Nephron progenitor cell (in vitro differentiated cells): Measurements from ENCODE around the gene KIF16B.
"Not testable (repeated sequence)": the region's sequence is repeated elsewhere in the genome, so short reads cannot be mapped to it uniquely, and the experiment has no call there.

ENCODE experiments used
- DNase-seq: peaks from one replicate; pipeline ENCODE4 v3.0.0; 2021
- H3K27ac Mint-ChIP-seq: 2 replicates; pipeline ENCODE4 v1.8.0; 2021; ENCODE audit warnings: mild to moderate bottlenecking, moderate library complexity, mixed read lengths
- H3K27me3 Mint-ChIP-seq: 2 replicates; pipeline ENCODE4 v1.8.0; 2021; ENCODE audit warnings: mild to moderate bottlenecking, low read depth, mixed read lengths; ENCODE audit not compliant: poor library complexity
- H3K36me3 Mint-ChIP-seq: 2 replicates; pipeline ENCODE4 v1.8.0; 2021; ENCODE audit warnings: low read depth, mixed read lengths
- H3K4me1 Mint-ChIP-seq: 2 replicates; pipeline ENCODE4 v1.8.0; 2021; ENCODE audit warnings: mixed read lengths
- H3K4me3 Mint-ChIP-seq: 2 replicates; pipeline ENCODE4 v1.8.0; 2021; ENCODE audit warnings: mild to moderate bottlenecking, moderate library complexity, mixed read lengths
- H3K9me3 Mint-ChIP-seq: 2 replicates; pipeline ENCODE4 v1.8.0; 2021; ENCODE audit warnings: mild to moderate bottlenecking, moderate library complexity, mixed read lengths
- TF ChIP-seq, protein P1 (sequence below): fragments of 200-600 bp; sonication (generic); IDR thresholded peaks from 2 replicates; pipeline ENCODE4 v1.5.0; 2021; ENCODE audit warnings: antibody characterized with exemption

Gene KIF16B

DNA sequence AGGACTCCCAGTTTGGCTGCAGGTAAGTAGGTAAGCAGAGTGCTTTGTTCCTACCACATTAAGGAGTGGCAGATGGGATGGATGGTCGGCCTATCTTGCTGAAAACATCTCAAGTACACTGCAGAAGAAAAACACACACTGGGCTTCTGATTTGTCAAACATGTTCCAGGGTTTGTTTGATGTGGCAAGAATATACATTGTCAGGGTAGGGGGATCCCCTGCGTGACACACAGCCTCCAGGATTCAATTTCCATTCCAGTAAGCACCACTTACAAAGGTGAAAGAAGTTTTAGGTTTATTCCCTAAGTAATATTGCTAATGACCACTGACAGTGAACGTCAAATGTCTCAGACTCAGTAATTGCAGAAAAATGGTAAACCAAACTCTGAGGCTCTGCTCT lies 26.0 kb upstream of the KIF16B start:
- Mint-ChIP-seq H3K36me3 (no peaks in the 10 kb centered on the region), H3K4me1 (no peaks in the 10 kb centered on the region), H3K27ac (no peak overlapping the region), H3K4me3 (no peak overlapping the region), H3K9me3 (no peaks in the 10 kb centered on the region), H3K27me3 (peaks cover 13% of the 10 kb centered on the region)
- DNase-seq: no peak
- TF ChIP-seq, protein P1, sequence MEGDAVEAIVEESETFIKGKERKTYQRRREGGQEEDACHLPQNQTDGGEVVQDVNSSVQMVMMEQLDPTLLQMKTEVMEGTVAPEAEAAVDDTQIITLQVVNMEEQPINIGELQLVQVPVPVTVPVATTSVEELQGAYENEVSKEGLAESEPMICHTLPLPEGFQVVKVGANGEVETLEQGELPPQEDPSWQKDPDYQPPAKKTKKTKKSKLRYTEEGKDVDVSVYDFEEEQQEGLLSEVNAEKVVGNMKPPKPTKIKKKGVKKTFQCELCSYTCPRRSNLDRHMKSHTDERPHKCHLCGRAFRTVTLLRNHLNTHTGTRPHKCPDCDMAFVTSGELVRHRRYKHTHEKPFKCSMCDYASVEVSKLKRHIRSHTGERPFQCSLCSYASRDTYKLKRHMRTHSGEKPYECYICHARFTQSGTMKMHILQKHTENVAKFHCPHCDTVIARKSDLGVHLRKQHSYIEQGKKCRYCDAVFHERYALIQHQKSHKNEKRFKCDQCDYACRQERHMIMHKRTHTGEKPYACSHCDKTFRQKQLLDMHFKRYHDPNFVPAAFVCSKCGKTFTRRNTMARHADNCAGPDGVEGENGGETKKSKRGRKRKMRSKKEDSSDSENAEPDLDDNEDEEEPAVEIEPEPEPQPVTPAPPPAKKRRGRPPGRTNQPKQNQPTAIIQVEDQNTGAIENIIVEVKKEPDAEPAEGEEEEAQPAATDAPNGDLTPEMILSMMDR: no peak

DNA sequence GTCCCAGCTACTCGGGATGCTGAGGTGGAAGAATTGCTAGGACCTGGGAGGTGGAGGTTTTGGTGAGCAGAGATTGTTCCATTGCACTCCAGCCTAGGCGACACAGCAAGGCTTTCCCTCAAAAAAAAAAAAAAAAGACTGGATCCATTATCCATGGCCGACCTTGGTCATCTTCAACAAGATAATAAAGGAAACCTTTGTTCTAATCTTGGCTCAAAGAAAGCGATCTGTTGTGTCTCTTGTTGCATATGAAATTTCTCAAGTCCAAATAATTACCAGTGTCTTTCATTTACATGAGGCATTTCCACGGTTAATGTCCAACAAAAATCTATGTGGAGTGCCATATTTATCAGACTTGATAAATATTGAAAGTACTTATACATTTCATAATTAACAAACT lies 23.7 kb upstream of the KIF16B start:
- H3K4me3 Mint-ChIP-seq: no peak overlapping the region
- no peaks in the 10 kb centered on the region for H3K4me1 Mint-ChIP-seq
- H3K27ac Mint-ChIP-seq: no peak overlapping the region
- no peaks in the 10 kb centered on the region for H3K9me3 Mint-ChIP-seq
- no peak for DNase-seq
- no peaks in the 10 kb centered on the region for H3K36me3 Mint-ChIP-seq
- TF ChIP-seq, protein P1: no peak
- peaks cover 13% of the 10 kb centered on the region for H3K27me3 Mint-ChIP-seq

DNA sequence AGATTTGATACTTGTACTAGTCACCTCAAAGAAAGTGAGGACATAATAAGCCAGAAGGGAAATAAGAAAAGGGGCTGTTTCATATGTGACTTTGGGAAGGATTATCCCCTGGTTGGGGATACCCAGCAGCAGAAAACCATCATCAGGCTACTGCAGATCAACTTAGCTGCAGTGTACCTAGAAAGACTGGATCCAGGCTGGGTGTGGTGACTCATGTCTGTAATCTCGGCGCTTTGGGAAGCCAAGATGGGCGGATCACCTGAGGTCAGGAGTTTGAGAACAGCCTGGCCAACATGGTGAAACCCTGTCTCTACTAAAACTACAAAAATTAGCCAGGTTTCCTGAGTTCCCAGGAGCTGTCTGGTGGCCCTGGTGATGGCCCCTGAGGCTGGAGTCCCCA lies 23.2 kb upstream of the KIF16B start:
- H3K27ac Mint-ChIP-seq, H3K9me3 Mint-ChIP-seq, H3K4me3 Mint-ChIP-seq, H3K36me3 Mint-ChIP-seq, H3K27me3 Mint-ChIP-seq, H3K4me1 Mint-ChIP-seq, DNase-seq: not testable (repeated sequence)

DNA sequence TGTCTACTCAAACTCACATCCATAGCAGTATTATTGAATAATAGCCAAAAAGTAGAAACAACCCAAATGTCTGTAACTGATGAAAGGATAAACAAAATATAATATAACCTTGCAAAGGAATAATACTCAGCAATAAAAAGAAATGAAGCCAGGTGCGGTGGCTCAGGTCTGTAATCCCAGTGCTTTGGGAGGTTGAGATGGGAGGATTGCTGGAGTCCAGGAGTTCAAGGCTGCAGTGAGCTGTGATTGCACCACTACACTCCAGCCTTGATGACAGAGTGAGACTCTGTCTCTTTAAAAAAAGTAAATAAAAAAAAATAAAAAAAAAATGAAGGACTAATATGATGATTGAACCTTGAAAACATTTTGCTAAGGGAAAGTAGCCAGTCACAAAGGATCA lies 22.1 kb upstream of the KIF16B start:
- no peaks in the 10 kb centered on the region for H3K36me3 Mint-ChIP-seq
- H3K27ac Mint-ChIP-seq: no peak overlapping the region
- DNase-seq: no peak
- TF ChIP-seq, protein P1: no peak
- no peaks in the 10 kb centered on the region for H3K9me3 Mint-ChIP-seq
- H3K4me3 Mint-ChIP-seq: no peak overlapping the region
- no peaks in the 10 kb centered on the region for H3K4me1 Mint-ChIP-seq
- H3K27me3 Mint-ChIP-seq: no peaks in the 10 kb centered on the region

DNA sequence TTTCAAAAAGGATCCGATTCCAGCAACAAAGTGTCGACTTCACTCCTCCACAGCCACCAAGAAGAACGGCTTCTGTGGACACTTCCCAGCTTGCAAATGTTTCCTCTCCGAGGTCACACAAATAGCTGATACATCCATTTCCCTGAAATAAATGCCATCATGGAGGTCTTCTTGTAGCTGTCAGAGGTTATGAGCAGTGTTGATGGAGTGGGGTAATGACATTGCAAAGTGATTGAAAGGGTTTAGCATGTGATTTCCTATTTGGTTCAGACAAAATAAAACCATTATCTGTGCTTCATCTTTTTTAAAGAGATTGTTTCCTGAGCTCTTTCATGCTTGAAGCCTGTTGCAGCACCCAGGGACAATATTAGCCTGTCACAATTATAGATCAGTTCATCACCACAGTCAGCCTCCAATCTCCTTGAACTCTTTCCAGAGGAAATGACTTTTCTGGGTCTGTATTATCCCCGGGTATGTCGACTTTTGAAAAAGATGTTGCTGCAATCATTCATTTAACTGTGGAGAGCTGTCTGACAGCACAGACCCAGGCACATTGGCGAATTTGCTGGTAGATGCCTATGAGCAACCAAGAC lies 16.9 kb upstream of the KIF16B start:
- no peak for DNase-seq
- no peaks in the 10 kb centered on the region for H3K27me3 Mint-ChIP-seq
- TF ChIP-seq, protein P1: no peak
- H3K27ac Mint-ChIP-seq: peak overlapping the region; percentile 64
- H3K9me3 Mint-ChIP-seq: no peaks in the 10 kb centered on the region
- no peak overlapping the region for H3K4me3 Mint-ChIP-seq
- no peaks in the 10 kb centered on the region for H3K36me3 Mint-ChIP-seq
- peaks cover 14% of the 10 kb centered on the region for H3K4me1 Mint-ChIP-seq

DNA sequence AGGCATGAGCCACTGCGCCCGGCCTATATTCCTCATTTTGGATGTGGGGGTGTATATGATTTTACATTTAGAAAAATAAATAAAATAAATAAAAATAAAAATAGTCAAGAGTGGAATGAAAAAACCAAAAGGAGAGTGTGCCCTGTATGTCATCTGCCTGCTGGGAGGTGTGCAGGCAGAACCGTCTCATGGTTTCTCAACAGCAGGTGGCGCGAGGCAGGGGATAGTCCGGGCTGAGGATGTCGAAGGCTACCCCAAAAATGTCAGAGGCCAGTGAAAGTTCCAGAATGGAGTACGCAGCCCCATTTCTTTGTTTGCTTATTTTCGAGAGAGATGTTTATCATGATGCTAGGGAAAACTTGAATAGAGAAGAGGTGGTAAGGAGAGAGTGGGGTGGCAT lies 16.4 kb upstream of the KIF16B start:
- H3K27ac Mint-ChIP-seq: no peak overlapping the region
- no peak for DNase-seq
- no peaks in the 10 kb centered on the region for H3K27me3 Mint-ChIP-seq
- peaks cover 14% of the 10 kb centered on the region for H3K4me1 Mint-ChIP-seq
- H3K9me3 Mint-ChIP-seq: no peaks in the 10 kb centered on the region
- H3K4me3 Mint-ChIP-seq: no peak overlapping the region
- no peaks in the 10 kb centered on the region for H3K36me3 Mint-ChIP-seq
- TF ChIP-seq, protein P1: no peak
